ENCODE results near the gene TPMT. TPM values are rescaled to one million over a fixed set of nuclear protein-coding genes. Genes with fewer than 3 reads are reported as not detected.

Gene TPMT
- total RNA-seq, 1 experiment from 2014 or later = 14.4 TPM

DNA sequence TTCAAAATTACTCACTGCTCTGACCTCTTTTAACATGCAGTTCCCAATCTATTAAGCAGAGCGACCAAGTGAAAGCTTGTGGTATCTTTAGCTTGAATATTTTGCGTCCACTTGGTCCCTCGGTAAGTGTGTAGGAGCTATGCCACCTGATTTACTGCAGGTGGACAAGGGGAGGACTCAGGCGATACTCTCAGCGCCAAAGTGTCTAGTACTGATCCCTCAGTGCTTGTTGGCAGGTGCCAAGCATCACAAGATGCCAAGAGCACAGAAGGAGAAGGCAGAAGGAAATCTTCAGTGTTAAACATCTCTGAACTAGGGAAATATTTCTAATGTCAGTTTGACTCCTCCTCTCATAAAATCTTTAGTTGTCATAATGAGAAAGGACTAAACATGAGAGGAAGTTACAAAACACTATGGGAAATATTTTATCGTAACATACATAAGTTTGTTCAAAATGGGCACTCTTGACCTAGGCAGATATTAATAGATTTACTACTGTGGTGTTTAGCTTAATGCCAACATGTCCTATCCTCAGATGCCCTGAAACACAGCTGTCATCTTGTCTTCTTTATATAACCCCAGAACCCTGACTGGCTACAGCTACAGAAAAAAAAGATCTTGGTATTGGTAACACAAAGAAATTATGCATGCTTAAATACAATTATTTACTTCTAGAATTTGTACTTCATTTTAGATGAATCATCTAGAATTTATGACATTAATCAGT is 51.9 kb downstream of the TPMT start:
- ATAC-seq = no peak
- no peak overlapping the region for H3K4me3 Mint-ChIP-seq
- no peak for DNase-seq (ENCODE audit: low spot score)
- peaks cover 3% of the 10 kb centered on the region; the same call in 1 of the 2 replicates for H3K4me1 Mint-ChIP-seq
- no peak for TF ChIP-seq ZSCAN18 (CRISPR knock-in tag; IDR thresholded peaks at IDR 0.05)
- no peak for TF ChIP-seq KAT7 (CRISPR knock-in tag; IDR thresholded peaks at IDR 0.05; ENCODE audit: borderline replicate concordance)
- ChIA-PET POLR2A (no interaction called here), CTCF (interaction anchor here (1.3 kb wide), 1 partner anchor 18 kb away, joined by 3 read pairs; no protein-coding TSS in a partner anchor)
- H3K9me3 Mint-ChIP-seq = peaks cover 24% of the 10 kb centered on the region
- peaks cover 11% of the 10 kb centered on the region for H3K36me3 Mint-ChIP-seq
- peak overlapping the region; percentile 72; the same call in 1 of the 2 replicates for H3K27ac Mint-ChIP-seq
- no peaks in the 10 kb centered on the region; the same call in 1 of the 2 replicates for H3K27me3 Mint-ChIP-seq (ENCODE audit: low read depth)

- TF ChIP-seq TP53 (CRISPR knock-in tag; IDR thresholded peaks at IDR 0.05) (no peak), USF2 (CRISPR knock-in tag; IDR thresholded peaks at IDR 0.05) (no peak), SMAD4 (CRISPR knock-in tag; IDR thresholded peaks at IDR 0.05) (no peak)
- H3K4me3 Mint-ChIP-seq = no peak overlapping the region
- DNase-seq (ENCODE audit: low spot score) (no peak), ATAC-seq (no peak)
- H3K9me3 Mint-ChIP-seq = peaks cover 19% of the 10 kb centered on the region
- H3K27me3 Mint-ChIP-seq (ENCODE audit: low read depth) = no peaks in the 10 kb centered on the region; the same call in 1 of the 2 replicates
- H3K4me1 Mint-ChIP-seq = peaks cover 3% of the 10 kb centered on the region; the same call in 1 of the 2 replicates
- ChIA-PET POLR2A (no interaction called here), CTCF (interaction anchor here (1.3 kb wide), 1 partner anchor 19 kb away, joined by 3 read pairs; no protein-coding TSS in a partner anchor)
- peaks cover 6% of the 10 kb centered on the region for H3K36me3 Mint-ChIP-seq
- H3K27ac Mint-ChIP-seq = no peak overlapping the region
Observed at GRCh38 chr6:18101873-18102272, 53.0 kb downstream of the TPMT start.

GRCh38 chr6:18101271-18101670 is 53.6 kb downstream of the TPMT start:
- no peak overlapping the region for H3K27ac Mint-ChIP-seq
- TF ChIP-seq ZNF425 (CRISPR knock-in tag; conservative IDR thresholded peaks at IDR 0.05) (no peak), ZNF263 (CRISPR knock-in tag; IDR thresholded peaks at IDR 0.05; ENCODE audit: low read depth) (no peak), SP1 (CRISPR knock-in tag; conservative IDR thresholded peaks at IDR 0.05) (no peak), GABPB1 (CRISPR knock-in tag; IDR thresholded peaks at IDR 0.05) (no peak), ZNF121 (CRISPR knock-in tag; IDR thresholded peaks at IDR 0.05) (no peak), OVOL2 (CRISPR knock-in tag; IDR thresholded peaks at IDR 0.05; ENCODE audit: borderline replicate concordance) (no peak), FOXP4 (CRISPR knock-in tag; IDR thresholded peaks at IDR 0.05) (no peak), ZNF396 (CRISPR knock-in tag; IDR thresholded peaks at IDR 0.05; ENCODE audit: borderline replicate concordance) (no peak), EMX1 (CRISPR knock-in tag; IDR thresholded peaks at IDR 0.05) (no peak), ARID4B (CRISPR knock-in tag; IDR thresholded peaks at IDR 0.05; ENCODE audit: borderline replicate concordance) (no peak)
- TF ChIP-seq, protein P1, sequence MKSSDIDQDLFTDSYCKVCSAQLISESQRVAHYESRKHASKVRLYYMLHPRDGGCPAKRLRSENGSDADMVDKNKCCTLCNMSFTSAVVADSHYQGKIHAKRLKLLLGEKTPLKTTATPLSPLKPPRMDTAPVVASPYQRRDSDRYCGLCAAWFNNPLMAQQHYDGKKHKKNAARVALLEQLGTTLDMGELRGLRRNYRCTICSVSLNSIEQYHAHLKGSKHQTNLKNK (CRISPR knock-in tag; IDR thresholded peaks at IDR 0.05) = no peak
- TF ChIP-seq, protein P2, sequence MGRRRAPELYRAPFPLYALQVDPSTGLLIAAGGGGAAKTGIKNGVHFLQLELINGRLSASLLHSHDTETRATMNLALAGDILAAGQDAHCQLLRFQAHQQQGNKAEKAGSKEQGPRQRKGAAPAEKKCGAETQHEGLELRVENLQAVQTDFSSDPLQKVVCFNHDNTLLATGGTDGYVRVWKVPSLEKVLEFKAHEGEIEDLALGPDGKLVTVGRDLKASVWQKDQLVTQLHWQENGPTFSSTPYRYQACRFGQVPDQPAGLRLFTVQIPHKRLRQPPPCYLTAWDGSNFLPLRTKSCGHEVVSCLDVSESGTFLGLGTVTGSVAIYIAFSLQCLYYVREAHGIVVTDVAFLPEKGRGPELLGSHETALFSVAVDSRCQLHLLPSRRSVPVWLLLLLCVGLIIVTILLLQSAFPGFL (CRISPR knock-in tag; IDR thresholded peaks at IDR 0.05; ENCODE audit: borderline replicate concordance) = no peak

More at GRCh38 chr6:18101271-18101670, 53.6 kb downstream of the TPMT start:
- H3K36me3 Mint-ChIP-seq = peaks cover 5% of the 10 kb centered on the region; the same call in 1 of the 2 replicates
- peaks cover 13% of the 10 kb centered on the region for H3K9me3 Mint-ChIP-seq
- ChIA-PET POLR2A (no interaction called here), CTCF (interaction anchor here (0.6 to 1.3 kb wide), 2 partner anchors 20 to 296 kb away, joined by 3 read pairs; no protein-coding TSS in a partner anchor)
- H3K4me1 Mint-ChIP-seq = peaks cover 3% of the 10 kb centered on the region; the same call in 1 of the 2 replicates
- H3K4me3 Mint-ChIP-seq = no peak overlapping the region
- H3K27me3 Mint-ChIP-seq (ENCODE audit: low read depth) = no peaks in the 10 kb centered on the region; the same call in 1 of the 2 replicates
- ATAC-seq (no peak), DNase-seq (ENCODE audit: low spot score) (no peak)

Data from WTC11 (cell line).